Measurements from ENCODE around the gene PTCD2.
A peak's percentile ranks its signal among the peaks of the same experiment; 100 is the strongest.

The PTCD2 gene

DNA sequence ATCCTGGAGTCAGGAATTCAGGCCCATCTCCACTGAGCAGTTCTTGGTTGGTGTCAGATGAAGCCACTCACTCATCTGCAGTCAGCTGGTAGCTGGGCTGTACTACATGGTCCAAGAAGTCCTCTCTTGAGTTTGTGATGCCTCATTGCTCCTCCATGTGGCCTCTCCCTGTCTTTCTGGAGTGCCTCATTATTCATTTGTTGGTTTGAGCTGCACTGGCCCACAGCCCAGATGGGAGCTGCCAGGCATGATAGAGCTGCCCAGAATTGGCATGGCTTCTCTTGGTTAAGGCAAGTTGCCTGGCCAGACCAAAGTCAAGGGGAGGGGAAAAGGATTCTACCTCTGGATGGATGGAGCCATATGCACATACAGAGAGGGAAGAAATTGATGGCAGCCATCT lies 8.0 kb downstream of the PTCD2 start:
- ATAC-seq = peak; percentile 70
- TF ChIP-seq, protein P1, sequence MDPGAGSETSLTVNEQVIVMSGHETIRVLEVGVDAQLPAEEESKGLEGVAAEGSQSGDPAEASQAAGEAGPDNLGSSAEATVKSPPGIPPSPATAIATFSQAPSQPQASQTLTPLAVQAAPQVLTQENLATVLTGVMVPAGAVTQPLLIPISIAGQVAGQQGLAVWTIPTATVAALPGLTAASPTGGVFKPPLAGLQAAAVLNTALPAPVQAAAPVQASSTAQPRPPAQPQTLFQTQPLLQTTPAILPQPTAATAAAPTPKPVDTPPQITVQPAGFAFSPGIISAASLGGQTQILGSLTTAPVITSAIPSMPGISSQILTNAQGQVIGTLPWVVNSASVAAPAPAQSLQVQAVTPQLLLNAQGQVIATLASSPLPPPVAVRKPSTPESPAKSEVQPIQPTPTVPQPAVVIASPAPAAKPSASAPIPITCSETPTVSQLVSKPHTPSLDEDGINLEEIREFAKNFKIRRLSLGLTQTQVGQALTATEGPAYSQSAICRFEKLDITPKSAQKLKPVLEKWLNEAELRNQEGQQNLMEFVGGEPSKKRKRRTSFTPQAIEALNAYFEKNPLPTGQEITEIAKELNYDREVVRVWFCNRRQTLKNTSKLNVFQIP (CRISPR knock-in tag; IDR thresholded peaks at IDR 0.05; ENCODE audit: borderline replicate concordance, low read depth) = no peak
- TF ChIP-seq ZC3H10 (CRISPR knock-in tag; IDR thresholded peaks at IDR 0.05) = no peak
- no peak for TF ChIP-seq OSR1 (CRISPR knock-in tag; IDR thresholded peaks at IDR 0.05)
- TF ChIP-seq ARNTL (CRISPR knock-in tag; IDR thresholded peaks at IDR 0.05; ENCODE audit: borderline replicate concordance, low read depth) = no peak
- no peak for TF ChIP-seq GLIS3 (CRISPR knock-in tag; IDR thresholded peaks at IDR 0.05)
- no peak for TF ChIP-seq BACH2 (CRISPR knock-in tag; IDR thresholded peaks at IDR 0.05; ENCODE audit: borderline replicate concordance)
- no peak for TF ChIP-seq ZFP30 (CRISPR knock-in tag; IDR thresholded peaks at IDR 0.05)
- TF ChIP-seq ESRRG (CRISPR knock-in tag; IDR thresholded peaks at IDR 0.05) = no peak
- TF ChIP-seq, protein P2, sequence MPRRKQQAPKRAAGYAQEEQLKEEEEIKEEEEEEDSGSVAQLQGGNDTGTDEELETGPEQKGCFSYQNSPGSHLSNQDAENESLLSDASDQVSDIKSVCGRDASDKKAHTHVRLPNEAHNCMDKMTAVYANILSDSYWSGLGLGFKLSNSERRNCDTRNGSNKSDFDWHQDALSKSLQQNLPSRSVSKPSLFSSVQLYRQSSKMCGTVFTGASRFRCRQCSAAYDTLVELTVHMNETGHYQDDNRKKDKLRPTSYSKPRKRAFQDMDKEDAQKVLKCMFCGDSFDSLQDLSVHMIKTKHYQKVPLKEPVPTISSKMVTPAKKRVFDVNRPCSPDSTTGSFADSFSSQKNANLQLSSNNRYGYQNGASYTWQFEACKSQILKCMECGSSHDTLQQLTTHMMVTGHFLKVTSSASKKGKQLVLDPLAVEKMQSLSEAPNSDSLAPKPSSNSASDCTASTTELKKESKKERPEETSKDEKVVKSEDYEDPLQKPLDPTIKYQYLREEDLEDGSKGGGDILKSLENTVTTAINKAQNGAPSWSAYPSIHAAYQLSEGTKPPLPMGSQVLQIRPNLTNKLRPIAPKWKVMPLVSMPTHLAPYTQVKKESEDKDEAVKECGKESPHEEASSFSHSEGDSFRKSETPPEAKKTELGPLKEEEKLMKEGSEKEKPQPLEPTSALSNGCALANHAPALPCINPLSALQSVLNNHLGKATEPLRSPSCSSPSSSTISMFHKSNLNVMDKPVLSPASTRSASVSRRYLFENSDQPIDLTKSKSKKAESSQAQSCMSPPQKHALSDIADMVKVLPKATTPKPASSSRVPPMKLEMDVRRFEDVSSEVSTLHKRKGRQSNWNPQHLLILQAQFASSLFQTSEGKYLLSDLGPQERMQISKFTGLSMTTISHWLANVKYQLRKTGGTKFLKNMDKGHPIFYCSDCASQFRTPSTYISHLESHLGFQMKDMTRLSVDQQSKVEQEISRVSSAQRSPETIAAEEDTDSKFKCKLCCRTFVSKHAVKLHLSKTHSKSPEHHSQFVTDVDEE (CRISPR knock-in tag; IDR thresholded peaks at IDR 0.05) = no peak
- TF ChIP-seq ZNF8 (CRISPR knock-in tag; IDR thresholded peaks at IDR 0.05) = no peak
- no peak for TF ChIP-seq RARB (CRISPR knock-in tag; IDR thresholded peaks at IDR 0.05)
- no peak for TF ChIP-seq CSRNP3 (CRISPR knock-in tag; IDR thresholded peaks at IDR 0.05)
- TF ChIP-seq PPARA (CRISPR knock-in tag; IDR thresholded peaks at IDR 0.05; ENCODE audit: borderline replicate concordance) = no peak
- TF ChIP-seq CREB5 (CRISPR knock-in tag; IDR thresholded peaks at IDR 0.05; ENCODE audit: low read depth) = no peak
- TF ChIP-seq PATZ1 (CRISPR knock-in tag; IDR thresholded peaks at IDR 0.05; ENCODE audit: borderline replicate concordance) = no peak
- no peak for TF ChIP-seq SNAI2 (CRISPR knock-in tag; IDR thresholded peaks at IDR 0.05)
- no peak for TF ChIP-seq TOX (CRISPR knock-in tag; IDR thresholded peaks at IDR 0.05; ENCODE audit: borderline replicate concordance)

- TF ChIP-seq ZNF70 (CRISPR knock-in tag; IDR thresholded peaks at IDR 0.05) = no peak
- no peak for TF ChIP-seq CSDC2 (CRISPR knock-in tag; IDR thresholded peaks at IDR 0.05)
- no peak for TF ChIP-seq ISL1 (CRISPR knock-in tag; IDR thresholded peaks at IDR 0.05)
- TF ChIP-seq, protein P2 (CRISPR knock-in tag; IDR thresholded peaks at IDR 0.05) = no peak
- no peak for TF ChIP-seq RARB (CRISPR knock-in tag; IDR thresholded peaks at IDR 0.05)
- TF ChIP-seq ESRRG (CRISPR knock-in tag; IDR thresholded peaks at IDR 0.05) = no peak
- TF ChIP-seq ARNTL (CRISPR knock-in tag; IDR thresholded peaks at IDR 0.05; ENCODE audit: borderline replicate concordance, low read depth) = no peak
- no peak for TF ChIP-seq PATZ1 (CRISPR knock-in tag; IDR thresholded peaks at IDR 0.05; ENCODE audit: borderline replicate concordance)
- no peak for TF ChIP-seq ZFP3 (CRISPR knock-in tag; IDR thresholded peaks at IDR 0.05)
- TF ChIP-seq CSRNP3 (CRISPR knock-in tag; IDR thresholded peaks at IDR 0.05) = no peak
- TF ChIP-seq TOX (CRISPR knock-in tag; IDR thresholded peaks at IDR 0.05; ENCODE audit: borderline replicate concordance) = no peak
- TF ChIP-seq TCF4 (CRISPR knock-in tag; IDR thresholded peaks at IDR 0.05; ENCODE audit: borderline replicate concordance) = no peak
- no peak for TF ChIP-seq ZC3H10 (CRISPR knock-in tag; IDR thresholded peaks at IDR 0.05)
- TF ChIP-seq ZFP30 (CRISPR knock-in tag; IDR thresholded peaks at IDR 0.05) = no peak
- TF ChIP-seq SNAI2 (CRISPR knock-in tag; IDR thresholded peaks at IDR 0.05) = no peak
- TF ChIP-seq OSR1 (CRISPR knock-in tag; IDR thresholded peaks at IDR 0.05) = no peak
- TF ChIP-seq ZNF8 (CRISPR knock-in tag; IDR thresholded peaks at IDR 0.05) = no peak
- TF ChIP-seq PPARA (CRISPR knock-in tag; IDR thresholded peaks at IDR 0.05; ENCODE audit: borderline replicate concordance) = no peak
- TF ChIP-seq BACH2 (CRISPR knock-in tag; IDR thresholded peaks at IDR 0.05; ENCODE audit: borderline replicate concordance) = no peak
- no peak for ATAC-seq
Observed at GRCh38 chr5:72330712-72331111, 10.5 kb downstream of the PTCD2 start.
